ENCODE data around the gene COL4A5.

Gene COL4A5

DNA sequence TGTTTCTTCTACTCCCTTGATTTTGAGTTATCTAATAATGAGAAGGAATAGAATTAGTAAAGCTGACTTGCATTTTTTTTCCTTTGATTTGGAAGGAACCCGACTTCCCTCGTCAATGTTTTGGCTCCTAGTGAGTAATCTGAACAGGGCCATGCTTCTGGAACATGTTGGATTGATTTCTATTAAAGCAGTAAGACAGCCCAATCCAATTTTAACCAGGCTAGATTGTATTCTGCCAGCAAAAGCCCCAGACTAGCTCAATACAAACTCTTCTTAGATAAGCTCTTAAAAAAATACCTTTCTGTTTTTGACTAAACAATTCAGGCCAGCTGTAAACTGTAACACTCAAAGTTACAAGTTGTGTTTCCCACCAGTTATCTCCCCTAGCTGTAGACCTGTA, 170.5 kb downstream of the COL4A5 start:
- no peak for TF ChIP-seq EZH2 (IDR thresholded peaks at IDR 0.05; ENCODE audit: borderline replicate concordance, low read length)
- TF ChIP-seq, protein P1, sequence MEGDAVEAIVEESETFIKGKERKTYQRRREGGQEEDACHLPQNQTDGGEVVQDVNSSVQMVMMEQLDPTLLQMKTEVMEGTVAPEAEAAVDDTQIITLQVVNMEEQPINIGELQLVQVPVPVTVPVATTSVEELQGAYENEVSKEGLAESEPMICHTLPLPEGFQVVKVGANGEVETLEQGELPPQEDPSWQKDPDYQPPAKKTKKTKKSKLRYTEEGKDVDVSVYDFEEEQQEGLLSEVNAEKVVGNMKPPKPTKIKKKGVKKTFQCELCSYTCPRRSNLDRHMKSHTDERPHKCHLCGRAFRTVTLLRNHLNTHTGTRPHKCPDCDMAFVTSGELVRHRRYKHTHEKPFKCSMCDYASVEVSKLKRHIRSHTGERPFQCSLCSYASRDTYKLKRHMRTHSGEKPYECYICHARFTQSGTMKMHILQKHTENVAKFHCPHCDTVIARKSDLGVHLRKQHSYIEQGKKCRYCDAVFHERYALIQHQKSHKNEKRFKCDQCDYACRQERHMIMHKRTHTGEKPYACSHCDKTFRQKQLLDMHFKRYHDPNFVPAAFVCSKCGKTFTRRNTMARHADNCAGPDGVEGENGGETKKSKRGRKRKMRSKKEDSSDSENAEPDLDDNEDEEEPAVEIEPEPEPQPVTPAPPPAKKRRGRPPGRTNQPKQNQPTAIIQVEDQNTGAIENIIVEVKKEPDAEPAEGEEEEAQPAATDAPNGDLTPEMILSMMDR (IDR thresholded peaks at IDR 0.05; ENCODE audit: low read length), result no peak
- Histone ChIP-seq H3K79me2 (ENCODE audit: insufficient read depth, low read length) (no peaks in the 10 kb centered on the region), H3K4me3 (ENCODE audit: low read depth, low read length, poor library complexity, severe bottlenecking) (no peak overlapping the region), H3K9me3 (ENCODE audit: low read length) (no peaks in the 10 kb centered on the region), H2AFZ (ENCODE audit: low read length) (no peak overlapping the region), H3K27ac (ENCODE audit: low read depth, low read length, poor library complexity, severe bottlenecking) (no peak overlapping the region), H3K9ac (ENCODE audit: low read length) (no peak overlapping the region), H3K4me2 (ENCODE audit: low read length) (no peak overlapping the region), H3F3A (ENCODE audit: insufficient read depth, low read length) (no peaks in the 10 kb centered on the region), H3K27me3 (ENCODE audit: insufficient read depth, low read length) (no peaks in the 10 kb centered on the region), H3K9me2 (ENCODE audit: low read depth, low read length) (no peaks in the 10 kb centered on the region), H3K4me1 (ENCODE audit: insufficient read depth, low read length, severe bottlenecking) (no peaks in the 10 kb centered on the region), H4K20me1 (ENCODE audit: insufficient read depth, low read length) (no peaks in the 10 kb centered on the region), H3K36me3 (ENCODE audit: insufficient read depth, low read length) (no peaks in the 10 kb centered on the region)

DNA sequence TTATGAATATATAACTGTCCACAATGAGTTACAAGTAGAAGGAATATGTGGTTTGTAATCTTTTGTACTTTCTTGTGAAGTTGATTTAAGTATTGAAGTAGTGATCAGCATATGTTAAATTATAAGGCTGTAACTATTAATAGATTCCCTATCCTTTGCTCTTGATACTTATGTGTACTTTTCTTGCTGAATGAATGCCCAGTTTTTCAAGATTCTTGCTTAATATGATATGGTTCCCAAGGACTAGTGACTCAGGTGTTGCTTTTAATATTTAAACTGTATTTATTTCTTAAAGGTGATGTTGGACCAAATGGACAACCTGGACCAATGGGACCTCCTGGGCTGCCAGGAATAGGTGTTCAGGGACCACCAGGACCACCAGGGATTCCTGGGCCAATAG, 175.0 kb downstream of the COL4A5 start:
- no peak overlapping the region for H3K27ac ChIP-seq (ENCODE audit: low read depth, low read length, poor library complexity, severe bottlenecking)
- H3K9ac ChIP-seq (ENCODE audit: low read length), result no peak overlapping the region
- no peak overlapping the region for H3K4me2 ChIP-seq (ENCODE audit: low read length)
- H3K36me3 ChIP-seq (ENCODE audit: insufficient read depth, low read length), result no peaks in the 10 kb centered on the region
- H3K79me2 ChIP-seq (ENCODE audit: insufficient read depth, low read length), result no peaks in the 10 kb centered on the region
- no peak overlapping the region for H3K4me3 ChIP-seq (ENCODE audit: low read depth, low read length, poor library complexity, severe bottlenecking)
- H3F3A ChIP-seq (ENCODE audit: insufficient read depth, low read length), result no peaks in the 10 kb centered on the region
- no peaks in the 10 kb centered on the region for H3K9me2 ChIP-seq (ENCODE audit: low read depth, low read length)
- no peak overlapping the region for H2AFZ ChIP-seq (ENCODE audit: low read length)
- H4K20me1 ChIP-seq (ENCODE audit: insufficient read depth, low read length), result no peaks in the 10 kb centered on the region
- no peaks in the 10 kb centered on the region for H3K9me3 ChIP-seq (ENCODE audit: low read length)
- H3K4me1 ChIP-seq (ENCODE audit: insufficient read depth, low read length, severe bottlenecking), result no peaks in the 10 kb centered on the region
- TF ChIP-seq, protein P1 (IDR thresholded peaks at IDR 0.05; ENCODE audit: low read length), result no peak
- no peak for TF ChIP-seq EZH2 (IDR thresholded peaks at IDR 0.05; ENCODE audit: borderline replicate concordance, low read length)
- H3K27me3 ChIP-seq (ENCODE audit: insufficient read depth, low read length), result no peaks in the 10 kb centered on the region

DNA sequence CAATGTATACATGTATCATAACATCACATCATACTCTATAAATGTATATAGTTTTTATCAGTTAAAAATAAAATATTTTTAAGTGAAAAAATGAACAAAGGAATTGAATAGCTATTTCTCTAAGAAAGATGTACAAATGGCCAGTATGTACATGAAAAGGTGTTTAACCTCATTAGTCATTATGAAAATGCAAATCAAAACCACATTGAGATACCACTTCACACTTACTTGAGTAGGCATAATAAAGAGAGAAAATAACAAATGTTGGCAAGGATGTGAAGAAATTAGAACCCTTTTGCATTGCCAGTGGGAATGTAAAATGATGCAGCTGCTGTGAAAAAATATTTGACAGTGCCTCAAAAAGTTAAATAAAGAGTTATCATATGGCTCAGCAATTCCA, 201.2 kb downstream of the COL4A5 start:
- H3F3A ChIP-seq (ENCODE audit: insufficient read depth, low read length), result no peaks in the 10 kb centered on the region
- TF ChIP-seq EZH2 (IDR thresholded peaks at IDR 0.05; ENCODE audit: borderline replicate concordance, low read length), result no peak
- TF ChIP-seq, protein P1 (IDR thresholded peaks at IDR 0.05; ENCODE audit: low read length), result no peak
- no peaks in the 10 kb centered on the region for H3K36me3 ChIP-seq (ENCODE audit: insufficient read depth, low read length)
- no peaks in the 10 kb centered on the region for H4K20me1 ChIP-seq (ENCODE audit: insufficient read depth, low read length)
- no peak overlapping the region for H3K27ac ChIP-seq (ENCODE audit: low read depth, low read length, poor library complexity, severe bottlenecking)
- H3K79me2 ChIP-seq (ENCODE audit: insufficient read depth, low read length), result no peaks in the 10 kb centered on the region
- no peak overlapping the region for H3K4me3 ChIP-seq (ENCODE audit: low read depth, low read length, poor library complexity, severe bottlenecking)
- no peak overlapping the region for H2AFZ ChIP-seq (ENCODE audit: low read length)
- no peak overlapping the region for H3K9ac ChIP-seq (ENCODE audit: low read length)
- H3K4me2 ChIP-seq (ENCODE audit: low read length), result no peak overlapping the region
- no peaks in the 10 kb centered on the region for H3K27me3 ChIP-seq (ENCODE audit: insufficient read depth, low read length)
- H3K4me1 ChIP-seq (ENCODE audit: insufficient read depth, low read length, severe bottlenecking), result no peaks in the 10 kb centered on the region
- H3K9me2 ChIP-seq (ENCODE audit: low read depth, low read length), result no peaks in the 10 kb centered on the region
- H3K9me3 ChIP-seq (ENCODE audit: low read length), result no peaks in the 10 kb centered on the region
